ENCODE measurements around the gene STK16. TPM values are rescaled to one million over a fixed set of nuclear protein-coding genes. Genes with fewer than 3 reads are reported as not detected.
A peak's percentile ranks its signal among the peaks of the same experiment; 100 is the strongest.

STK16 gene
- total and polyA plus RNA-seq, 2 donors, result 11.2 to 36.3 TPM

GRCh38 chr2:219219784-219220532 lies 25.3 kb upstream of the STK16 start:
- Histone ChIP-seq H3K4me1 (ENCODE audit: insufficient read depth) (peaks cover 4% of the 10 kb centered on the region), H3K36me3 (ENCODE audit: insufficient read depth) (peaks cover 6% of the 10 kb centered on the region), H3K27ac (ENCODE audit: low read depth) (no peak overlapping the region), H3K4me3 (ENCODE audit: low read depth, low read length) (no peak overlapping the region)
- no peak for DNase-seq (ENCODE audit: extremely low spot score)
- 87% methylated on average over 18 of the region's 18 CpGs for WGBS

- DNase-seq (ENCODE audit: extremely low spot score), result no peak
- Histone ChIP-seq H3K4me3 (ENCODE audit: low read depth, low read length) (no peak overlapping the region), H3K36me3 (ENCODE audit: insufficient read depth) (peaks cover 6% of the 10 kb centered on the region), H3K27ac (ENCODE audit: low read depth) (no peak overlapping the region), H3K4me1 (ENCODE audit: insufficient read depth) (peaks cover 4% of the 10 kb centered on the region)
- WGBS, result 90% methylated on average over 19 of the region's 19 CpGs
Measured at GRCh38 chr2:219220652-219221402, 24.5 kb upstream of the STK16 start.

GRCh38 chr2:219221957-219222518 lies 23.2 kb upstream of the STK16 start:
- no peak for DNase-seq (ENCODE audit: extremely low spot score)
- H3K4me1 ChIP-seq (ENCODE audit: insufficient read depth), result peaks cover 4% of the 10 kb centered on the region
- peaks cover 4% of the 10 kb centered on the region for H3K36me3 ChIP-seq (ENCODE audit: insufficient read depth)
- H3K4me3 ChIP-seq (ENCODE audit: low read depth, low read length), result no peak overlapping the region
- H3K27ac ChIP-seq (ENCODE audit: low read depth), result no peak overlapping the region
- 92% methylated on average over 16 of the region's 16 CpGs for WGBS

DNA sequence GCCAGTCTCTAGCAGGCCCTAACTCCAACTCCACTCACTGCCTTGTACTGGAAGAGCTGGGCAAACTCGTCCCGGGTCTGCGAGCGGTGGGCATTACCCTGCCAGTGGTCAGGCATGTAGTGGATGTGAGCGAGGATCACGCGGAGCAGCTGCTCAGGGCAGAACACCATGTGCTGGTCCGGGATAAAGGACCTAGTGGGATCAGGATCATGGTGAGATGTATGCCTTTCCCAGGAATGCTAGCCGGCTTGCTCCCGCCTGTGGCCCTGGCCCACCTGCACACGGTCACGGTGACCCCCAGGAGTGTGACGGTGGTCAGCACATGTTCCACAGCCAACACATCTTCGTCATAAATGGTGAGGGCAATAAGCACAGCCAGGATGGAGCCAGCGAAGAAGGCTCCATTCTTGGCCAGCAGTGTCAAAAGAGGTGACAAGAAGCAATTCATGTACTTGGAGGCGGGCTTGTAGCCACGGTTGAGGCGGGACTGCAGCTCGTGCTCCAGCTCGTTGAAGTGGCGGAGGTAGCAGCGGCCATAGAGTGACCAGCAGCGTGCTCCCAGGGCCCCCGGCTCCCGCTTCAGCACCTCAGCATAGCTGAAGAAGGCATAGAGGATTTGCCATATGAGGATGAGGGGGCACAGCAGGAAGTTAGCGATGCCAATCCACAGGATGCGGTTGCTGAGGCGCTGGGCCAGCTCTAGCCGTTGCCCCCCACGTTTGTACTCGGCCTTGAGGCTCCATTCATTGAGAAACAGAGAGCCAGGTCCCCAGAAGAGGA lies 21.3 kb upstream of the STK16 start:
- Histone ChIP-seq H3K4me1 (ENCODE audit: insufficient read depth) (peaks cover 4% of the 10 kb centered on the region), H3K36me3 (ENCODE audit: insufficient read depth) (peaks cover 4% of the 10 kb centered on the region), H3K27ac (ENCODE audit: low read depth) (no peak overlapping the region), H3K4me3 (ENCODE audit: low read depth, low read length) (no peak overlapping the region)
- 93% methylated on average over 31 of the region's 31 CpGs for WGBS
- no peak for DNase-seq (ENCODE audit: extremely low spot score)

GRCh38 chr2:219225350-219225749 lies 19.9 kb upstream of the STK16 start:
- DNase-seq (ENCODE audit: extremely low spot score), result no peak
- no peaks in the 10 kb centered on the region for H3K4me1 ChIP-seq (ENCODE audit: insufficient read depth)
- no peak overlapping the region for H3K4me3 ChIP-seq (ENCODE audit: low read depth, low read length)
- WGBS, result 89% methylated on average over 3 of the region's 3 CpGs
- H3K27ac ChIP-seq (ENCODE audit: low read depth), result no peak overlapping the region
- peaks cover 4% of the 10 kb centered on the region for H3K36me3 ChIP-seq (ENCODE audit: insufficient read depth)

DNA sequence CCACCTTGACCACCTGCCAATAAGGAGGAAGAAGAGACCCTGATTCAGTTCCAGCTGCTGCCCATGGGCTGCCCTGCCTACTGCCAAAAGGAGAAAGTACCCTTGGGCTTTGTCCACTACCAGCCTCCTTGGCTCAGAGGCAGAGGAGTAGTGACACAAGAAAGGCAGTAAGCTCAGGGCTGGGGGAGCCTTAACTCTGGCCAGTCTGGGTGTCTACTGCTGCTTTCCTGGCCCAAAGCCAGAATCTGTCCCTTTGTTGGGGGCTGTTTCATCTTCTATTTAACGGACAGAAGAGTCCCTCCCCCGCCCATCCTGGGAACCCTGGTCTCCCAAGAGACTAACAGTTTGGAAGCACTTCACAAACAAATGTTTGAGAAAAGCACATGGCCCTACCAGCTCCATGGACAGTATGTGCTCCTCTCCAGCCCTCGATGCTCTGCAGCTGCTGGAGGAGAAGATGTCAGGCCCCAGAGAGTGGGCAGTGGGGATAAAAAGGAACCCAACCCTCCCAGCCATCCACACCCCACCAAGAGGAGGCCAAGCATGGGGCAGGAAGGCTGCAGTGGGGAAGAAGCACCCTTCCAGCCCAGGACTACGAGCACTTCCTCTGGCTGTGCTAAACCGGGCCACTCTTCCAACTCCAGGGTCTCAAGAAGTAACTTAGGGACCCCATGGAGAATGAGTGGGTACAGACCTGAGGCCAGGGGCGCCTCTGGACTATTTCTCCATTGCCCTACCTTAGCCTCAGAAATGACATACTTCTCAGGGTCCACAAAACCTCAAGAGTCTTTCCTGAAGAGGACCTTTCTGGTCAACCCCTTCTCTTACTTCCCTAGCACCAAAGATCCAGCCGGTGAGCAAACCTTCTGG lies 17.0 kb upstream of the STK16 start:
- Histone ChIP-seq H3K4me3 (ENCODE audit: low read depth, low read length) (peak overlapping the region; percentile 90), H3K36me3 (ENCODE audit: insufficient read depth) (peaks cover 4% of the 10 kb centered on the region), H3K4me1 (ENCODE audit: insufficient read depth) (no peaks in the 10 kb centered on the region), H3K27ac (ENCODE audit: low read depth) (peak overlapping the region; percentile 79)
- no peak for DNase-seq (ENCODE audit: extremely low spot score)
- 40% methylated on average over 7 of the region's 7 CpGs for WGBS

DNA sequence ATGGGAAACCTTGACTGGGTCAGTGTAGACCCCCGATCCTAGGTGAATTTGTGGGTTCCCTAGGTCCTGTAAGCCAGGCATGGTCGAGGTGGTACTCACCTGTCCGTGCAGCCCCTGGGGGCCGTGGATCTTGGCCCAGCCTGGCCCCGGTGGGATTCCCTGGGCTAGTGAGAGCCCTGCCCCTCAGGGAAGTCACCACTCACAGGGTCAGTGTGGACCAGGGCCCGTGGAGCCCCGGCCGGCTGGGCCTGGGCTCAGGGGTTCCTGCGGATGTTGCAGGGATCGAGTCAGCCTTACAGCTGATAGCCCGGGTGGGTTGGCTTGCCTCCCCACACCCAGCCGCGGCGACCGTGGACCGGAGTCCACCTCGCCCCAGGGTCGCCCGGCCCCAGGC lies 16.4 kb upstream of the STK16 start:
- 3% methylated on average over 19 of the region's 19 CpGs for WGBS
- H3K27ac ChIP-seq (ENCODE audit: low read depth), result peak overlapping the region; percentile 79
- H3K4me1 ChIP-seq (ENCODE audit: insufficient read depth), result no peaks in the 10 kb centered on the region
- DNase-seq (ENCODE audit: extremely low spot score), result no peak
- H3K4me3 ChIP-seq (ENCODE audit: low read depth, low read length), result peak overlapping the region; percentile 90
- peaks cover 8% of the 10 kb centered on the region for H3K36me3 ChIP-seq (ENCODE audit: insufficient read depth)

GRCh38 chr2:219229305-219230058 lies 15.8 kb upstream of the STK16 start, which contains the start of the genes ANKZF1 and ATG9A:
Gene ANKZF1, plus strand, starts transcription at chr2:219229806. Its CDS starts 452 bp downstream, at chr2:219230258.
Gene ATG9A, minus strand, starts transcription at chr2:219229636. Its CDS starts 1,612 bp downstream, at chr2:219228024.
- peak; percentile 99 for DNase-seq (ENCODE audit: extremely low spot score)
- peaks cover 8% of the 10 kb centered on the region for H3K36me3 ChIP-seq (ENCODE audit: insufficient read depth)
- H3K4me1 ChIP-seq (ENCODE audit: insufficient read depth), result no peaks in the 10 kb centered on the region
- H3K27ac ChIP-seq (ENCODE audit: low read depth), result peak within 1 kb of the TSS; percentile 91
- WGBS, result under 1% methylated on average over 80 of the region's 80 CpGs
- H3K4me3 ChIP-seq (ENCODE audit: low read depth, low read length), result peak within 1 kb of the TSS; percentile 90

DNA sequence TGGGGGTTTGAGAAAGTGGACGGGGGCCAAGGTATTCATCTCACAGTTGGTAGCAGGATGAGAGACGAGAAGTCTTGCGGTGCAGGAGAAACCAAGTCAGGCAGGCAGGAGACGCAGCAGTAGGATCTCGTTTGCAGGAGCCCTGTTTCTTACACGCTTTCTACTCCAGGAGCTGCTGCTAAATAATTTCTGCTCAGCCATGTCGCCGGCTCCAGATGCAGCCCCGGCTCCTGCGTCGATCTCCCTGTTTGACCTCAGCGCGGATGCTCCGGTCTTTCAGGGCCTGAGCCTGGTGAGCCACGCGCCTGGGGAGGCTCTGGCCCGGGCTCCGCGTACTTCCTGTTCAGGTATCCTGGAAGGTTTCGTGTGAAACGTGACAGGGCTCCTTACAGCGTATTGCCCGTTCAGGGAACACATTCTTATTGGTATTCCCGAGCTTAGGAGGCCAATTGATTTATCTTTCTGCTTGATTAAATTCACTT lies 15.2 kb upstream of the STK16 start:
- WGBS, result under 1% methylated on average over 24 of the region's 24 CpGs
- DNase-seq (ENCODE audit: extremely low spot score), result no peak
- H3K4me1 ChIP-seq (ENCODE audit: insufficient read depth), result no peaks in the 10 kb centered on the region
- peak overlapping the region; percentile 56 for H3K4me3 ChIP-seq (ENCODE audit: low read depth, low read length)
- H3K27ac ChIP-seq (ENCODE audit: low read depth), result peak overlapping the region; percentile 85
- peaks cover 10% of the 10 kb centered on the region for H3K36me3 ChIP-seq (ENCODE audit: insufficient read depth)

DNA sequence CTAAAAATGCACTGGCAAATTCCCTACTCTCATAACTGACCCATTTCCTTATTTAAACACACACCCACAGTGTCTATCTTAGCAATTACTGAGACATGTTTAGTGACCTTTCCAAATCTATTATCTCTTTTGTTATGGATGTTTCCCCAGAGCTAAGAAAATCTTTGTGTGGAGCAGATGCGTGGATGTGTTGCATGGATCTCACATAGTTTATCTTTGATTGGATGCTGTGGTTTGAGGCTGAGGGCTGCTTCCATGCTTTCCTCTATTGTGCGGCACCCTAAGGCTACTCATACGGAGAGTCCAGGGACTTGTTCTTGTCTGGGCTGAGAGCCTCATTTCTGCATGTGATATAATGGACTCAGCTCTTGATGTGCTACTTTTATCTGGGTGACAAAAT lies 10.9 kb upstream of the STK16 start:
- Histone ChIP-seq H3K36me3 (ENCODE audit: insufficient read depth) (peaks cover 10% of the 10 kb centered on the region), H3K27ac (ENCODE audit: low read depth) (no peak overlapping the region), H3K4me3 (ENCODE audit: low read depth, low read length) (no peak overlapping the region), H3K4me1 (ENCODE audit: insufficient read depth) (no peaks in the 10 kb centered on the region)
- WGBS, result 91% methylated on average over 3 of the region's 3 CpGs
- no peak for DNase-seq (ENCODE audit: extremely low spot score)

GRCh38 chr2:219243291-219243761 lies 2.0 kb upstream of the STK16 start:
- H3K4me1 ChIP-seq (ENCODE audit: insufficient read depth), result no peaks in the 10 kb centered on the region
- H3K36me3 ChIP-seq (ENCODE audit: insufficient read depth), result no peaks in the 10 kb centered on the region
- H3K4me3 ChIP-seq (ENCODE audit: low read depth, low read length), result no peak overlapping the region
- WGBS, result 39% methylated on average over 28 of the region's 28 CpGs
- peak overlapping the region; percentile 25 for H3K27ac ChIP-seq (ENCODE audit: low read depth)
- DNase-seq (ENCODE audit: extremely low spot score), result no peak

- H3K27ac ChIP-seq (ENCODE audit: low read depth), result peak overlapping the region; percentile 85
- no peaks in the 10 kb centered on the region for H3K36me3 ChIP-seq (ENCODE audit: insufficient read depth)
- no peak for DNase-seq (ENCODE audit: extremely low spot score)
- WGBS, result 42% methylated on average over 6 of the region's 6 CpGs
- H3K4me3 ChIP-seq (ENCODE audit: low read depth, low read length), result peak overlapping the region; percentile 80
- no peaks in the 10 kb centered on the region for H3K4me1 ChIP-seq (ENCODE audit: insufficient read depth)
Measured at GRCh38 chr2:219244789-219245147, 511 bp upstream of the STK16 start.
